Uterus (tissue), 2 donors: ENCODE results near the gene ABHD15.

Experiments used
- POLR2A ChIP-seq, 2 donors: fragments of 450-650 bp; IDR thresholded peaks; one replicate each; pipeline ENCODE4 v1.6.1; 2016; ENCODE audit warnings: antibody characterized with exemption in 2 of 2, mild to moderate bottlenecking in 1 of 2, moderate library complexity in 1 of 2
- TF ChIP-seq, protein P1 (sequence below), 4 experiments: fragments of 200-600 bp in 2 of 4; fragments of 450-650 bp in 2 of 4; sonication (generic) in 2 of 4; IDR thresholded peaks; one replicate each; pipeline ENCODE4 v1.5.1; 2016 to 2019; ENCODE audit warnings: antibody characterized with exemption in 4 of 4, mild to moderate bottlenecking in 2 of 4, moderate library complexity in 1 of 4

DNA sequence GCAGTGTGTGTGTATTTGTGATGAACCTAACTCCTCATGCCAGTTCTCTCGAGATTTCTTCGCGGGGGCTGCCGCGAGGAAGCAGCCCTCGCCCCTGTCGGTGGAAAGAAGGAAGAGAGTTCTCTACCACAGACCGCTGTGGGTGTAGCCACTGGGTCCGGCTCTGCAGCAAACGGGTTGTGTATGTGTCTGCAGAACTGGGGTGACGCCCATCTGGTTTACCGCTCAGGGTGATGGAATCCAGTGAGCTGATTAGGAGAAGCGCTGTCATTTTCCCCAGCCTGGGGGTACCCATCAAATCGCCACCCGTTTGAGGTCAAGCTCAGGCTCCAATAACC, 48.2 kb upstream of the ABHD15 start:
- no peak for TF ChIP-seq POLR2A (IDR thresholded peaks at IDR 0.05)
- TF ChIP-seq, protein P1, sequence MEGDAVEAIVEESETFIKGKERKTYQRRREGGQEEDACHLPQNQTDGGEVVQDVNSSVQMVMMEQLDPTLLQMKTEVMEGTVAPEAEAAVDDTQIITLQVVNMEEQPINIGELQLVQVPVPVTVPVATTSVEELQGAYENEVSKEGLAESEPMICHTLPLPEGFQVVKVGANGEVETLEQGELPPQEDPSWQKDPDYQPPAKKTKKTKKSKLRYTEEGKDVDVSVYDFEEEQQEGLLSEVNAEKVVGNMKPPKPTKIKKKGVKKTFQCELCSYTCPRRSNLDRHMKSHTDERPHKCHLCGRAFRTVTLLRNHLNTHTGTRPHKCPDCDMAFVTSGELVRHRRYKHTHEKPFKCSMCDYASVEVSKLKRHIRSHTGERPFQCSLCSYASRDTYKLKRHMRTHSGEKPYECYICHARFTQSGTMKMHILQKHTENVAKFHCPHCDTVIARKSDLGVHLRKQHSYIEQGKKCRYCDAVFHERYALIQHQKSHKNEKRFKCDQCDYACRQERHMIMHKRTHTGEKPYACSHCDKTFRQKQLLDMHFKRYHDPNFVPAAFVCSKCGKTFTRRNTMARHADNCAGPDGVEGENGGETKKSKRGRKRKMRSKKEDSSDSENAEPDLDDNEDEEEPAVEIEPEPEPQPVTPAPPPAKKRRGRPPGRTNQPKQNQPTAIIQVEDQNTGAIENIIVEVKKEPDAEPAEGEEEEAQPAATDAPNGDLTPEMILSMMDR (IDR thresholded peaks at IDR 0.05) = no peak
